Muscle layer of duodenum (tissue), 2 donors: Measurements from ENCODE around the gene PTPN6.
"Not testable (repeated sequence)": the region's sequence is repeated elsewhere in the genome, so short reads cannot be mapped to it uniquely, and the experiment has no call there.

Experiments
- H3K27ac ChIP-seq: one replicate; pipeline ENCODE4 v1.7.0; 2013; ENCODE audit warnings: mild to moderate bottlenecking, low read length
- H3K27me3 ChIP-seq: one replicate; pipeline ENCODE4 v1.7.0; 2013; ENCODE audit warnings: low read depth, mild to moderate bottlenecking, control low read depth, low read length
- H3K36me3 ChIP-seq, 2 donors: one replicate each; pipeline ENCODE4 v1.7.0; 2013; ENCODE audit warnings: low read length in 2 of 2, control low read depth in 1 of 2, mild to moderate bottlenecking in 1 of 2; ENCODE audit not compliant: insufficient read depth in 2 of 2, control insufficient read depth in 1 of 2
- H3K4me1 ChIP-seq, 2 donors: one replicate each; pipeline ENCODE4 v1.7.0; 2013; ENCODE audit warnings: low read length in 2 of 2, mild to moderate bottlenecking in 2 of 2, control low read depth in 1 of 2, moderate library complexity in 1 of 2; ENCODE audit not compliant: insufficient read depth in 2 of 2, control insufficient read depth in 1 of 2
- H3K4me3 ChIP-seq, 2 donors: one replicate each; pipeline ENCODE4 v1.7.0; 2013; ENCODE audit warnings: low read length in 2 of 2, low read depth in 1 of 2, mild to moderate bottlenecking in 1 of 2
- H3K9me3 ChIP-seq, 2 donors: one replicate each; pipeline ENCODE4 v1.7.0; 2013; ENCODE audit warnings: low read length in 2 of 2, control low read depth in 1 of 2, mild to moderate bottlenecking in 1 of 2; ENCODE audit not compliant: control insufficient read depth in 1 of 2
- donor health status: healthy.

The PTPN6 gene

GRCh38 chr12:6950811-6951540 is at the start of gene PTPN6:
Gene PTPN6 (plus strand): TSS chr12:6951356. CDS start chr12:6951513, 157 bp downstream.
- Histone ChIP-seq H3K27me3 (no peaks in the 10 kb centered on the region), H3K27ac (peak within 1 kb of the TSS; percentile 45), H3K9me3 (no peaks in the 10 kb centered on the region), H3K36me3 (peaks cover 0 to 3% of the 10 kb centered on the region in 2 donors), H3K4me1 (peaks cover 6 to 14% of the 10 kb centered on the region in 2 donors), H3K4me3 (peak within 1 kb of the TSS; percentile 42 to 60)

GRCh38 chr12:6902448-6902847 is 48.7 kb upstream of the PTPN6 start:
- H3K36me3 ChIP-seq: peaks cover 4 to 9% of the 10 kb centered on the region in 2 donors
- H3K4me1 ChIP-seq: peaks cover 5 to 12% of the 10 kb centered on the region in 2 donors
- H3K27me3 ChIP-seq: no peaks in the 10 kb centered on the region
- H3K4me3 ChIP-seq: no peak overlapping the region
- no peak overlapping the region for H3K27ac ChIP-seq
- H3K9me3 ChIP-seq: no peaks in the 10 kb centered on the region

GRCh38 chr12:6903722-6904121 is 47.4 kb upstream of the PTPN6 start:
- Histone ChIP-seq H3K27me3 (no peaks in the 10 kb centered on the region), H3K27ac (no peak overlapping the region), H3K4me1 (peaks cover 5 to 12% of the 10 kb centered on the region in 2 donors), H3K9me3 (no peaks in the 10 kb centered on the region), H3K36me3 (peaks cover 4 to 12% of the 10 kb centered on the region in 2 donors), H3K4me3 (peak overlapping the region in 1 of 2 donors; percentile 95)

- no peaks in the 10 kb centered on the region for H3K27me3 ChIP-seq
- peaks cover 5 to 9% of the 10 kb centered on the region in 2 donors for H3K4me1 ChIP-seq
- H3K36me3 ChIP-seq: peaks cover 4 to 12% of the 10 kb centered on the region in 2 donors
- peak within 1 kb of the TSS; percentile 92 for H3K27ac ChIP-seq
- H3K4me3 ChIP-seq: peak within 1 kb of the TSS; percentile 67 to 95
- H3K9me3 ChIP-seq: no peaks in the 10 kb centered on the region
These were observed 46.6 kb upstream of the PTPN6 start, which contains the start of gene LRRC23 for GRCh38 chr12:6904280-6905276. Gene LRRC23 (plus strand): TSS chr12:6904822. CDS start chr12:6905634, 812 bp downstream.

GRCh38 chr12:6905414-6906040 is 45.6 kb upstream of the PTPN6 start:
- Histone ChIP-seq H3K27ac (peak overlapping the region; percentile 92), H3K4me1 (peaks cover 5 to 6% of the 10 kb centered on the region in 2 donors), H3K9me3 (no peaks in the 10 kb centered on the region), H3K4me3 (peak overlapping the region; percentile 67 to 95), H3K27me3 (no peaks in the 10 kb centered on the region), H3K36me3 (peaks cover 4 to 12% of the 10 kb centered on the region in 2 donors)

GRCh38 chr12:6908141-6908540 is 43.0 kb upstream of the PTPN6 start:
- not testable (repeated sequence) for H3K9me3 ChIP-seq, H3K4me1 ChIP-seq, H3K4me3 ChIP-seq, H3K27ac ChIP-seq, H3K27me3 ChIP-seq
- H3K36me3 ChIP-seq: peaks cover 4 to 12% of the 10 kb centered on the region in 2 donors

GRCh38 chr12:6909421-6910145 is 41.6 kb upstream of the PTPN6 start:
- Histone ChIP-seq H3K4me3 (no peak overlapping the region), H3K27me3 (no peaks in the 10 kb centered on the region), H3K36me3 (peaks cover 4 to 12% of the 10 kb centered on the region in 2 donors), H3K9me3 (no peaks in the 10 kb centered on the region), H3K27ac (no peak overlapping the region), H3K4me1 (peaks cover 0 to 6% of the 10 kb centered on the region in 2 donors)

- Histone ChIP-seq H3K4me1 (peaks cover 0 to 12% of the 10 kb centered on the region in 2 donors), H3K4me3 (no peak overlapping the region), H3K27me3 (no peaks in the 10 kb centered on the region), H3K27ac (no peak overlapping the region), H3K36me3 (peaks cover 0 to 11% of the 10 kb centered on the region in 2 donors), H3K9me3 (no peaks in the 10 kb centered on the region)
These were observed 38.8 kb upstream of the PTPN6 start for GRCh38 chr12:6912164-6912935.

- Histone ChIP-seq H3K9me3 (no peaks in the 10 kb centered on the region), H3K4me3 (peak within 1 kb of the TSS; percentile 64 to 71), H3K27me3 (no peaks in the 10 kb centered on the region), H3K27ac (peak within 1 kb of the TSS; percentile 16), H3K4me1 (peaks cover 0 to 12% of the 10 kb centered on the region in 2 donors), H3K36me3 (peaks cover 1 to 16% of the 10 kb centered on the region in 2 donors)
These were observed 36.8 kb upstream of the PTPN6 start, which contains the start of gene ENO2 for GRCh38 chr12:6914246-6914946. Gene ENO2 (plus strand): TSS chr12:6914580. CDS start chr12:6915833, 1,253 bp downstream.
